Activated CD8-positive, alpha-beta memory T cell treated with anti-CD3 and anti-CD28 coated beads for 24 hours (primary cell): ENCODE data around the gene HPRT1.
"Not testable (repeated sequence)": the region's sequence is repeated elsewhere in the genome, so short reads cannot be mapped to it uniquely, and the experiment has no call there.

Experiments
- DNase-seq: peaks from one replicate; pipeline ENCODE4 v3.0.0-alpha.2; 2020

HPRT1 gene, protein sequence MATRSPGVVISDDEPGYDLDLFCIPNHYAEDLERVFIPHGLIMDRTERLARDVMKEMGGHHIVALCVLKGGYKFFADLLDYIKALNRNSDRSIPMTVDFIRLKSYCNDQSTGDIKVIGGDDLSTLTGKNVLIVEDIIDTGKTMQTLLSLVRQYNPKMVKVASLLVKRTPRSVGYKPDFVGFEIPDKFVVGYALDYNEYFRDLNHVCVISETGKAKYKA

DNA sequence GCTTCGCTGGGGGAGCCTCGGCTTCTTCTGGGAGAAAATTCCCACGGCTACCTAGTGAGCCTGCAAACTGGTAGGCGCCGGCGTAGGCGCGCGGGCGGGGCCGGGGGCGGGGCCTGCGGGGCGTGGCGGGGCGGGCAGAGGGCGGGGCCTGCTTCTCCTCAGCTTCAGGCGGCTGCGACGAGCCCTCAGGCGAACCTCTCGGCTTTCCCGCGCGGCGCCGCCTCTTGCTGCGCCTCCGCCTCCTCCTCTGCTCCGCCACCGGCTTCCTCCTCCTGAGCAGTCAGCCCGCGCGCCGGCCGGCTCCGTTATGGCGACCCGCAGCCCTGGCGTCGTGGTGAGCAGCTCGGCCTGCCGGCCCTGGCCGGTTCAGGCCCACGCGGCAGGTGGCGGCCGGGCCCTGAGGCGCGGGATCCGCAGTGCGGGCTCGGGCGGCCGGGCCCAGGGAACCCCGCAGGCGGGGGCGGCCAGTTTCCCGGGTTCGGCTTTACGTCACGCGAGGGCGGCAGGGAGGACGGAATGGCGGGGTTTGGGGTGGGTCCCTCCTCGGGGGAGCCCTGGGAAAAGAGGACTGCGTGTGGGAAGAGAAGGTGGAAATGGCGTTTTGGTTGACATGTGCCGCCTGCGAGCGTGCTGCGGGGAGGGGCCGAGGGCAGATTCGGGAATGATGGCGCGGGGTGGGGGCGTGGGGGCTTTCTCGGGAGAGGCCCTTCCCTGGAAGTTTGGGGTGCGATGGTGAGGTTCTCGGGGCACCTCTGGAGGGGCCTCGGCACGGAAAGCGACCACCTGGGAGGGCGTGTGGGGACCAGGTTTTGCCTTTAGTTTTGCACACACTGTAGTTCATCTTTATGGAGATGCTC is at the start of gene HPRT1:
HPRT1 (plus strand) TSS at position 161 of the 857 bp plus-strand sequence; CDS start at position 308, 147 bp downstream.
- DNase-seq, result peak; percentile 86

DNA sequence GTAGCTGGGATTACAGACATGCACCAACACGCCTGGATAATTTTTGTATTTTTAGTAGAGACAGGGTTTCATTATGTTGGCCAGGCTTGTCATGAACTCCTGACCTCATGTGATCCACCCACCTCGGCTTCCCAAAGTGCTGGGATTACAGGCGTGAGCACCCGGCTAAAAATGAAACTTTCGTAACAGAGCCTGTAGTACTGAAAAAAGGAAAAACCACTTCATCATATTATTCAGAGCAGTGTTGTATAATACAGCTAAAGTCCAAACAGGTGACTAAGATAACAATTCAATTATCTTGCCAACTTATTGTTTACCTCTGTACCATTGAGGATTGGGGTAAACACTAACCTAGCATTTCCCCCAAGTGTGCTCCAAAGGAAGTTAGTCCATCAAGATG is 43.9 kb upstream of the HPRT1 start:
- no peak for DNase-seq

DNA sequence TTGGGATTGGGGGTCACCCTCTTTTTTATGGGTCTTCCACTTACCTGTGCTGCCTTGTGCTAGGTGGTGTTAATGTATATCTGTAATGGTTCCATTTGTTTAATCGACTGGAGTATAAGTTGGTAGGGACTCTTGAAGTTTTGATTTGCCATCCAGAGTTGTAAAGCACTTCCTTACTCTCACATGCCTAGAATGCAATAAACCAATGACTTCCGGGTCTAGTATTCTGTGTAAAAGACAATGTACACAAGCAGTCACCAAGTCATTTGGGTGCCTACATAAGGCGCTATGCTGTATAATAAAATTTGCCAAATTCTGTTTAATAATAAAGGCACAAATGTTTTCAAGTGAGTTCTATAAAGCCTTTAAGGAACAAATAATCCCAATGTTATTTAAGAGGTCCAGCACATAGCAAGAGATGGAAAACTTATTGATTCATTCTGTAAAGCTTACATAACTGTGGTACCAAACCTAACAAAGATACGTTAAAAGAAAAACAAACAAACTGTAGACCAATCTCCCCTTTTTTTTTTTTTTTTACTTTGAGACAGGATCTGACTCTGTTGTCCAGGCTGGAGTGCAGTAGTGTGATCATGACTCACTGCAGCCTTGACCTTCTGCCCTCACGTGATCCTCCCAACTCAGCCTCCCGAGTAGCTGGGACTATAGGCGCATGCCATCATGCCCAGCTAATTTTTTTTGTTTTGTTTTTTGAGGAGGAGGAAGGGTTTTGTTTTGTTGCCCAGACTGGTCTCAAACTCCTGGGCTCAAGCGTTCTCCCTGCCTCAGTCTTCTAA is 41.5 kb upstream of the HPRT1 start:
- DNase-seq, result no peak

DNA sequence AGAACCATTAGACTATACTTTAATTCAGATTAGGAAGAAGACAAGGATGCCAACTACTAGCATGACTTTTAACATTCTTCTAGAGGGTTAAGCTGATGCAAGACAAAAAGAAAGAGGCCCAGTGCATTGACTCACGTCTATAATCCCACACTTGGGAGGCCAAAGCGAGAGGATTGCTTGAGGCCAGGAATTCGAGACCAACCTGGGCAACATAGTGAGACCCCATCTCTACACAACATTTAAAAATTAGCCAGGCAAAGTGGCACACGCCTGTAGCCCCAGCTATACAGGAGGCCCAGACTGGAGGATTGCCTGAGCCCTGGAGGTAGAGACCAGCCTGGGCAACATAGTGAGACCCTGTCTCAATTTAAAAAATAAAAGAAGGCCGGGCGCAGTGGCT is 40.2 kb upstream of the HPRT1 start:
- DNase-seq, result no peak

DNA sequence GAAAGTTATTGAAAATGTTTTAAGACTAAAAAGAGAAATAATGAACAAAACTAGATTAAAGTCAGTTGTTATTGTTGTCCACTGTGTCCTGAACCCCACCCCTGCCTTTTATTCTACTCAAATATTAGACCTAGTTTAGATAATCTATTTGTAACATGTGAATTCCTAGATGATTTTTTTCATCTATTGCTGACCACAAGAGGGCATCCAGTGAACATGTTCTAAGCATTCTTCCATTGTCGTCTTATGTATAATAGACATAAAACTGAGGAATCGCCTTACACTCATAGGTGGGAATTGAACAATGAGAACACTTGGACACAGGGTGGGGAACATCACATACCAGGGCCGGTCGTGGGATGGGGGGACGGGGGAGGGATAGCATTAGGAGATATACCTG is 36.4 kb upstream of the HPRT1 start:
- DNase-seq, result no peak

DNA sequence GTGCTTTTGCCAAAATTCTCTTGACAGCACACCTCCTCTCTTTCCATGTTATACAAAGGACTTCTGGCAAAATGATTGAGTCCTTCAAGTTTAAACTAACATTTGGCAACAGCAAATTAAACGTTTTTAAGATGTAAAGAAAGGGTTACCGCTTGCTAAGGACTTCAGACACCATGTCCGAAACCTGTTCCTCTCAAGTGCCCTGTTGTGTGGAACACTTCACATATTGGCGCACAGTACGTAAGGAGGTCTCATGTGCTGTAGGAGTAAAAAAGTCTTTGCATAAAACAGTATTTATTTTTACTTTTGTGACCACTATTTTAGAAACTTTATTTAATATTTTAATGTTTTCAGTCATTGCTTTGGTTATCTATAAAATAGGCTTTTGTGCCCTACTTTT is 33.7 kb upstream of the HPRT1 start:
- no peak for DNase-seq

DNA sequence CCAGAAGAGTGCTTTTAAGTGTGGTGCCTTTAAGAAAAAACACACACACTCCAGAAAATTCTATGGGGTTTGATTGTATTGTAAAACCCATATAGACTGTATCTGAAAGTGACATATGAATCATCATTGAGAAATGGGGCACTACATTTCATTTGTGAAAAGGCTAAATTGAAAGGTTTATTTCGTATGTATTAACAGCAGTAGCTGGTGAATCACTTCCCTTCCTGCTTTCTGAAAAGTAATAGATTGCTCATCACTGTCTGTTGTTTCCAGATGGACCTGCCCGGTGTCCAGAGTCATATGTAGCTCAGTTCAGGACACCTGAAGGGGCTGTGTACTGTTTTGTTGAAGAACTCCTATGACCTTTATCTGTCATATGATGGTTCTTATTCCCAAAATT is 28.1 kb upstream of the HPRT1 start:
- no peak for DNase-seq

DNA sequence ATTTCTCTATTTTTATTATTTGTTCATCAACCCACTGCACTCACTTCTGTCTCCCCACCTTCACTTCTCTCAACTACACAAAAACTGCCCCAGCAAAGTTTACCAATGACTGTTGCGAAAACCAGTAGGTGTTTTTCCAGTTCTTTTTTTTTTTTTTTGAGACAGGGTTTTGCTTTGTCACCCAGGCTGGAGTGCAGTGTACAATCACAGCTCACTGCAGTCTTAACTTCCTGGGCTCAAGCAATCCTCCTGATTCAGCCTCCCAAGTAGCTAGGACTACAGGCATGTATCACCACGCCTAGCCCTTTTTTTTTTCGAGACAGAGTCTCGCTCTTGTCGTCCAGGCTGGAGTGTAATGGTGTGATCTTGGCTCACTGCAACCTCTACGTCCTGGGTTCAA is 24.1 kb upstream of the HPRT1 start:
- no peak for DNase-seq

DNA sequence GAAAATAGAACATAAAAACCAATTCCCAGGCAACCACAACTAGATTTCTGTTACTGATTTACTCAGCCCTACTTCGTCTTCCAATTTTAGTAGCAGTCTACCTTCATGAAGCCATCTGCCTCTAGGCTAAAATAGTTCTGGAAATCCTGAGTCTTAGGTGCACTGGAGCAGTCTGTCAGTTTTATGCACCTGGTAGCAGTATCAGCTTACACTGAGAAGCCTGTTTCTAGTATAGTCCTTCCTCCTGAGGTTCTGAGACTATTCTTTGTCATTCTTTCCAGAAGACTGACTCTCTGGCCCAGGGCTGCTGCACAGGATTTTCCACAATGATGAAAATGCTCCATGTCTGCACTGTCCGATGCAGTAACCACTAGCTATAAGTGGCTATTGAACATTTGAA is 16.9 kb upstream of the HPRT1 start:
- DNase-seq, result no peak

DNA sequence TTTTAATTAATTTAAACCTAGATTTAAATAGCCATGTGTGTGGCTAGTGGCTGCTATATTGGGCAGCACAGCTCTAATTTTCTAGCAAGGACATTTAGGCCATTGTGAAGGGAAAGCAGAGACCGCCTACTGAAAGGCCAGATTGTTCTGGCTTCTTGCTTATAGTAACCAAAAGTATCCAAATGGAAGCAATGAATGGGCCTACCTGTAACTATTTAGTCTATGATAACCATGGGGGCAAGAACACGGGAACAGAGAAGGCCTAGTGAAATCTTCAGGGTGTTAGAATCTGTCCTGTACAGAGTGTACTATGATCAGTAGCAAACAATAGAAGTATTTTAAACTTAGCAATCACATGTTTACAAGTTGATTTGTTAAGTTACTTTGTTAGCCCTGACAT is 16.5 kb upstream of the HPRT1 start:
- DNase-seq, result no peak

DNA sequence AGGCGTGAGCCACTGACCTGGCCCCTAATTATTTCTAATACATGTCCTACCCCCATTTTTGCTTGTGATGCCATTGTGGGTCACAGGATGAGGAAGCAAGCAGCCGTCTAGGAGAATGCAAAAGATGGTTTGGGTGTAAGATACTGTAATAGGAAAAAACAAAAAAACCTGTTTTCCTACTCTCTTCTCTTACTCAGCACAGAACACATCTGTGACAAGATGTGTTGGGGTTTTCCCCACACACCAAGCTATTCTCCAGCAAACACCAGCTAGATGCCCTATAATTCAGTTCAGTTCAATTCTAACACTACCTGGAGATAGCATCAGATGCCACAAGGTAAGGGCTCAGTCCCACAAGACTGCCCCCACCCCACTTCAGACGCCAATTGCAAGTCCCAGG is 15.3 kb upstream of the HPRT1 start:
- DNase-seq, result no peak

DNA sequence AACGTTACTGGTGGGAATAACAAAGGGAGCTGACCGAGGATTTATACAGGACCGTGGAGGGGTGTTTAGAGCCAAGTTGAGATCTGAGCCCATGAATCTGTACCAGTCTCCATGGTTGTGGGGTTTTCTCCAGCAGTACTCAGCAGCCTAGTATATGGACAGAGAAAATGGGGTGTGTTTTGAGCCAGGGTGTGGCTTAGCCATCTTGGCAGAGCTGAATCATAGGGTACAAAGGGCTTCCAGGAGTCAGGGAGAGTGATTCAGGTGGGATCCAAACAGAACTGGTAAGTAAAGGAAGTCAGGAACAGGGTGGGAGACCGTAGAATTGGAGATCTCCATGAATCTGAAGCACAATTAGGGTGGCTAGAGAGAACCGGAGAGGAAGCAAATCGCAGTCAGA is 7.4 kb upstream of the HPRT1 start:
- no peak for DNase-seq

DNA sequence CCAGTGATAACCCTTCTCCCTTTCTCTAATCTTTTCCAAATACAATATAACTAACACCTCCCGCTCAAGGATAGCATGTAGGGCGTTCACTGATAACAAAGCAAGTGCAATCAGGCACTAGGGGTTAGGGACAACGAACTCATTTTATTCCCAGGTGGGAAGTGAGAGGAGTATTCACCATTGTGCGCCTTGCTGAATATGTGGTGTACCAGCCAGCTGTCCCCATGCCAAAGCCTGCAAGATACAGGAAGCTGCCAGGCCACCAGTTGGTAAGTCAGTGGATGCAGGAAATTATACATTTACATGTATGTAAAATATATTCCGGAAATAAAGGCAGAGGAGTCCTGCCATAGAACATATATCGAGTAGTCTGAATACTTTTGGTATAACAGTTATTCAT is 6.3 kb upstream of the HPRT1 start:
- DNase-seq, result no peak

DNA sequence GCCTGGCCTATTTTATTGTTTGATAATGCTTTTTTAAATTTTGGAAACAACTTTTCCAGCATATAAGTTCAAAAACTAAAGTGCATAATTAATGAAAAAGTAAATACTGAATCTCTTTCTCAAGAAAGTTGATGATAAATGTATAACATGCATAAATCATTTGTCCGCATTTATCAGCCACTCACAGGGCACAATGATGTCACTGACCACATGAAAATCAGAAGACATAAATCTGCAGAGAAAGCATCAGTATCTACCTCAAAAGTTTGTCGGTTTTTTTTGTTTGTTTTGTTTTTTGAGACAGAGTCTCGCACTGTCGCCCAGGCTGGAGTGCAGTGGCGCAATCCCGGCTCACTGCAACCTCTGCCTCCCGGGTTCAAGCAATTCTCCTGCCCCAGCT is 5.5 kb upstream of the HPRT1 start:
- no peak for DNase-seq

DNA sequence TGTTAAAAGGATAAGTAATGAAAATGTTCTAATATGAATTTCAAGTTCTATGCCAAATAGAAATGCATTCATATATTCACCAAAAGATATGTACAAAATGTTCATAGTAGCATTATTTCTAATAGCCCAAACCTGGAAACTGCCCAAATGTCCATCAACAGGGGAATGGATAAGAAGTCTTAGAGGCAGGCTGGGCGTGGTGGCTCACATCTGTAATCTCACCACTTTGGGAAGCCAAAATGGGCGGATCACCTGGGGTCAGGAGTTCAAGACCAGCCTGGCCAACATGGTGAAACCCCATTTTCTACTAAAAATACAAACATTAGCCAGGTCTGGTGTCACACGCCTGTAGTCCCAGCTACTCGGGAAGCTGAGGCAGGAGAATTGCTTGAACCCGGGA is 2.3 kb upstream of the HPRT1 start:
- no peak for DNase-seq

DNA sequence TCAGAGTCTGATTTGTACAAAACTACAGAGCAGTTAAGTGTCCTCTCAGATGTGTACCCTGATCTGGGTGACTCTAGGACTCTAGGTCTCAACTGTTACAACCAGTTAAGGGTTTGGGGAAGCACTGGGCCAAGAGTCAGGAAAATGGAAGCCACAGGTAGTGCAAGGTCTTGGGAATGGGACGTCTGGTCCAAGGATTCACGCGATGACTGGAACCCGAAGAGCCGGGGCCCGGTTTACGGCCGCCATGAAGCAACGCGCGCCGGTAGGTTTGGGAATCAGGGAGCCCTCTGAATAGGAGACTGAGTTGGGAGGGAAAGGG is 321 bp upstream of the HPRT1 start:
- DNase-seq, result no peak

DNA sequence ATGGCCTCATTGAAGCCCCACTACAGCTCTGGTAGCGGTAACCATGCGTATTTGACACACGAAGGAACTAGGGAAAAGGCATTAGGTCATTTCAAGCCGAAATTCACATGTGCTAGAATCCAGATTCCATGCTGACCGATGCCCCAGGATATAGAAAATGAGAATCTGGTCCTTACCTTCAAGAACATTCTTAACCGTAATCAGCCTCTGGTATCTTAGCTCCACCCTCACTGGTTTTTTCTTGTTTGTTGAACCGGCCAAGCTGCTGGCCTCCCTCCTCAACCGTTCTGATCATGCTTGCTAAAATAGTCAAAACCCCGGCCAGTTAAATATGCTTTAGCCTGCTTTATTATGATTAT is 876 bp downstream of the HPRT1 start:
- no peak for DNase-seq

DNA sequence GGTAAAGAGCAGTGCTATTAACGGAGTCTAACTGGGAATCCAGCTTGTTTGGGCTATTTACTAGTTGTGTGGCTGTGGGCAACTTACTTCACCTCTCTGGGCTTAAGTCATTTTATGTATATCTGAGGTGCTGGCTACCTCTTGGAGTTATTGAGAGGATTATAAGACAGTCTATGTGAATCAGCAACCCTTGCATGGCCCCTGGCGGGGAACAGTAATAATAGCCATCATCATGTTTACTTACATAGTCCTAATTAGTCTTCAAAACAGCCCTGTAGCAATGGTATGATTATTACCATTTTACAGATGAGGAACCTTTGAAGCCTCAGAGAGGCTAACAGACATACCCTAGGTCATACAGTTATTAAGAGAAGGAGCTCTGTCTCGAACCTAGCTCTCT is 1.5 kb downstream of the HPRT1 start:
- DNase-seq, result no peak

DNA sequence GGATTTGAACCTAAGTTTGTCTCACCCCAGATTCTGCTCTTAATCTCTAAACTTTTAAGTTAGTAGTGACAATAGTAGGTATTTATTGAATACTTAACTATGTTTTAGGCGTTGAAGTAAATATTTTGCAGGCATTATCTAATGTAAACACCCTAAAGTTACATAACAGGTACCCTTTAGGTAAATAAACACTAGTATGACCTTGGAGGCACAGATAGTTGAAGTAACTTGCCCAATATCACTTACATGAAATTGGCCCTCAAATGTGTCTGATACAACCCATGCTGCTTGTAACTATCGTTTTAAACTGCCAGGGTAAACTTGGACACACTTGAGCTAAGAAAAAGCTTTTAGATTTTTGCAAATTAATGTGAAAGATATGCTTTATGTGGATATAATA is 3.0 kb downstream of the HPRT1 start:
- no peak for DNase-seq

DNA sequence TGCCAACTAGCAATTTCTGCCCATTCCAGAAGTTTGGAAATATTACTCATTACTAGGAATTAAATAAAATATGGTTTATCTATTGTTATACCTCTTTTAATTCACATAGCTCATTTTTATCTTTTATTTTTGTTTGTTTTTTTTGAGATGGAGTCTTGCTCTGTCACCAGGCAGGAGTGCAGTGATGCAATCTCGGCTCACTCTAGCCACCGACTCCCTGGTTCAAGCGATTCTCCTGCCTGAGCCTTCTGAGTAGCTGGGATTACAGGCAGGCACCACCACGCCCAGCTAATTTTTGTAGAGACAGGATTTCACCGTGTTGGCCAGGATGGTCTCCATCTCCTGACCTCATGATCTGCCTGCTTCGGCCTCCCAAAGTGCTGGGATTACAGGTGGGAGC is 4.5 kb downstream of the HPRT1 start:
- DNase-seq, result not testable (repeated sequence)

DNA sequence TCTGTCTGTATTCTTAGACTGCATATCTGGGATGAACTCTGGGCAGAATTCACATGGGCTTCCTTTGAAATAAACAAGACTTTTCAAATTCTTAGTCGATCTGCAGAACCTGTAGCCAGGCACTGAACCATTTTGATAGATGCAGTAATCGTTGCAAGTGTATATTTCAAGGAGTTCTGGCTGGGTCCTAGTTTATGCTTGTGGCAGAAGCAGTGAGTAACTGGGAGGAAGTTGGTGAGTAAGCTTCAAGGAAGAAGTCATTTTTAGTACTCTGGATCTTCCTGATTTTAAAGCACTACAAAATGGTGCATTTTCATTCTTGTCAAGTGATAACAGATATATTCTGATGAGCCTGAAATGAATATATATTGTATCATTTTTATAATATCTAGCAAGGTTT is 9.5 kb downstream of the HPRT1 start:
- DNase-seq, result no peak

DNA sequence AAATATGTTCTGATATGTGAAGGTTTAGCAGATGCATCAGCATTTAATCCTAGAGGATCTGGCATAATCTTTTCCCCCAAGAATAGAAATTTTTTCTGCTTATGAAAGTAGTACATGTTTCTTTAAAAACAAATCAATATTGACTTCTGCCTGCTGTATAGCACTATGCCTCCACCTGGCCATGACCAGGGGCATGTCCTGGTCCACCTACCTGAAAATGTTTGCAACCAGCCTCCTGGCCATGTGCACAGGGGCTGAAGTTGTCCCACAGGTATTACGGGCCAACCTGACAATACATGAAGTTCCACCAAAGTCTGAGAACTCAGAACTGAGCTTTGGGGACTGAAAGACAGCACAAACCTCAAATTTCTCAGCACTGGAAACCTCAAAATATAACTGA is 10.0 kb downstream of the HPRT1 start:
- no peak for DNase-seq

DNA sequence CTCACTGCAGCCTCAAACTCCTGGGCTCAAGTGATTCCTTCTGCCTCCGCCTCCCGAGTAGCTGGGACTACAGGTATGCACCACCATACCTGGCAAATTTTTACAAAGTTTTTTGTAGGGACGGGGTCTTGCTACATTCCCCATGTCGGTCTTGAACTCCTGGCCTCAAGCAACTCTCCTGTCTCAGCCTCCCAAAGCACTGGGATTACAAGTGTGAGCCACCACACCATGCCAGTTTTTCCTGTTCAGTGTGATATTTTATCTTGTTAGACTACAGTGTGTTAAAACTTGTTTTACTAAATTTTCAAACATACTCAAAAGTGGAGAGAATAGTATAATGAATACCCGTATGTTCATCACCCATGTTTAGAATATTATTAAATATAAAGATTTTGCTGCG is 12.1 kb downstream of the HPRT1 start:
- DNase-seq, result no peak

DNA sequence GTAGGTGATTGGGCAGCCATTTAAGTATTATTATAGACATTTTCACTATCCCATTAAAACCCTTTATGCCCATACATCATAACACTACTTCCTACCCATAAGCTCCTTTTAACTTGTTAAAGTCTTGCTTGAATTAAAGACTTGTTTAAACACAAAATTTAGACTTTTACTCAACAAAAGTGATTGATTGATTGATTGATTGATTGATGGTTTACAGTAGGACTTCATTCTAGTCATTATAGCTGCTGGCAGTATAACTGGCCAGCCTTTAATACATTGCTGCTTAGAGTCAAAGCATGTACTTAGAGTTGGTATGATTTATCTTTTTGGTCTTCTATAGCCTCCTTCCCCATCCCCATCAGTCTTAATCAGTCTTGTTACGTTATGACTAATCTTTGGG is 16.3 kb downstream of the HPRT1 start:
- DNase-seq, result no peak
